Measurements from ENCODE around the gene TENM4. TPM values are rescaled to one million over a fixed set of nuclear protein-coding genes. Genes with fewer than 3 reads are reported as not detected.

Gene TENM4
- polyA plus RNA-seq, 2 of the 4 experiments (the other 2 are of a cell fraction): 0.06 to 0.31 TPM

DNA sequence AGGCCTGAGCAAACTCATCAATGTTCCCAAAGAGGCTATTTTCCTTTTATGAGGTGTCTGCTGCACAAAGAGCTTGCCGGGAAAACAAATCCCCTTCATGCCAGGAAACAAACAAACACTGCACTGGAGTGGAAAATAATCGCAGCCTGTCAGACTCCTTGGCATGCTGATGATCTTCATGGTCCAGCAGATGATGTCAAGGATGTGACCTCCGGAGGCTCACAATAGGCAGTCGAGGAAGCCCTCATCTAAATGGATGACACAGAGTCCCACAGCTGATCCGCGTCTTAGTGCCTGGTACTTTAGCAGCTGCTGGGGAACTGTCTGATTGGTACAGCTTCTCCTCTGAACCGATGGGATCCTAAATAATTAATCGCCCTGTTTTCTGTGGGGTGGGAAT lies 187.6 kb downstream of the TENM4 start:
- no peak for ATAC-seq
- POLR2A ChIA-PET: no interaction called here

DNA sequence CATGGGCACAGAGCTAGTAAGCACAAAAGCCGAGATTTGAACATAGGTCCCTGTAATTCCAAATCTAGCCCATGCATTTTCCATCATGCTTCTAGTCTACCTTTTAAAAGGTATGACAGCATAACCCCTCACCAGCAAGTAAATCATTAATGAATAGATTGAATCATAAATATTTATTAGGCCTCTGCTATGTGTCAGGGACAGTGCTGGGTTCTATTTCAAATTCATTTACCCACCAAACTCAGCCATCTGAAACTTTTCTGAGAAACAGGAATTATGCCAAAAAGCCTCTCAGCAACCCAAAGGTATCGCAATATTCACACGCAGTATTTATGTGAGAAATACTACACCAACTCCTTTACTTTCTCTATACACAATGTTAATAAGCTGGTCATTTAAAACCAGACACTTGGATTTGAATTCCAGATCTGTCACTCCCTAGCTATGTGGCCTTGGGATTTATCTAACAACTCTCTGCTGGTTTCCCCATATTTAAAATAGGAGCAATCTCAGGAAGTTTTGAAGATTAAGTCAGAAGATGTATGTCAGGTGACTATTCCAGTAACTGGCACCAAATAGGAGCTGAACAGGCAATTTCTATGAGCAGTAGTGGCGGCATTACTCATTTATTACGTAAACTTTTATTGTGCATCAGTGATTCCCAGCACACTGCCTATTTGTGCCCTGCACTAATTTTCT lies 191.4 kb downstream of the TENM4 start:
- no peak for ATAC-seq
- FAIRE-seq: no peak

More for the DNA sequence above, 187.6 kb downstream of the TENM4 start:
- TF ChIP-seq CEBPB (IDR thresholded peaks at IDR 0.05) (no peak), CHD2 (IDR thresholded peaks at IDR 0.05; ENCODE audit: low read length, partially characterized antibody) (no peak), RARB (CRISPR knock-in tag; IDR thresholded peaks at IDR 0.05) (no peak), KDM1A (IDR thresholded peaks at IDR 0.05; ENCODE audit: low read depth) (no peak), ZC3H11A (IDR thresholded peaks at IDR 0.05) (no peak), ZNF302 (CRISPR knock-in tag; IDR thresholded peaks at IDR 0.05) (no peak), RFX5 (IDR thresholded peaks at IDR 0.05) (no peak)
- TF ChIP-seq, protein P1, sequence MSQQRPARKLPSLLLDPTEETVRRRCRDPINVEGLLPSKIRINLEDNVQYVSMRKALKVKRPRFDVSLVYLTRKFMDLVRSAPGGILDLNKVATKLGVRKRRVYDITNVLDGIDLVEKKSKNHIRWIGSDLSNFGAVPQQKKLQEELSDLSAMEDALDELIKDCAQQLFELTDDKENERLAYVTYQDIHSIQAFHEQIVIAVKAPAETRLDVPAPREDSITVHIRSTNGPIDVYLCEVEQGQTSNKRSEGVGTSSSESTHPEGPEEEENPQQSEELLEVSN (IDR thresholded peaks at IDR 0.05; ENCODE audit: borderline replicate concordance, low read depth): no peak
- TF ChIP-seq, protein P2, sequence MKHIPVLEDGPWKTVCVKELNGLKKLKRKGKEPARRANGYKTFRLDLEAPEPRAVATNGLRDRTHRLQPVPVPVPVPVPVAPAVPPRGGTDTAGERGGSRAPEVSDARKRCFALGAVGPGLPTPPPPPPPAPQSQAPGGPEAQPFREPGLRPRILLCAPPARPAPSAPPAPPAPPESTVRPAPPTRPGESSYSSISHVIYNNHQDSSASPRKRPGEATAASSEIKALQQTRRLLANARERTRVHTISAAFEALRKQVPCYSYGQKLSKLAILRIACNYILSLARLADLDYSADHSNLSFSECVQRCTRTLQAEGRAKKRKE (CRISPR knock-in tag; IDR thresholded peaks at IDR 0.05; ENCODE audit: low read depth): no peak
- TF ChIP-seq, protein P3, sequence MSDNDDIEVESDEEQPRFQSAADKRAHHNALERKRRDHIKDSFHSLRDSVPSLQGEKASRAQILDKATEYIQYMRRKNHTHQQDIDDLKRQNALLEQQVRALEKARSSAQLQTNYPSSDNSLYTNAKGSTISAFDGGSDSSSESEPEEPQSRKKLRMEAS (IDR thresholded peaks at IDR 0.05): no peak
- Histone ChIP-seq H3K4me2 (no peak overlapping the region), H3K4me3 (no peak overlapping the region), H3K4me1 (peaks cover 11% of the 10 kb centered on the region), H3K9me3 (no peaks in the 10 kb centered on the region), H3K27ac (no peak overlapping the region)
- WGBS (ENCODE audit: missing lambda C conversion rate): 47% methylated on average over 8 of the region's 8 CpGs
- DNase-seq (ENCODE audit: low read depth in 1 of 2, low spot score in 1 of 2) (no peak), FAIRE-seq (no peak)
- CTCF ChIA-PET: interaction anchor here (1.6 kb wide), 1 partner anchor 9 kb away, joined by 4 read pairs; no protein-coding TSS in a partner anchor

DNA sequence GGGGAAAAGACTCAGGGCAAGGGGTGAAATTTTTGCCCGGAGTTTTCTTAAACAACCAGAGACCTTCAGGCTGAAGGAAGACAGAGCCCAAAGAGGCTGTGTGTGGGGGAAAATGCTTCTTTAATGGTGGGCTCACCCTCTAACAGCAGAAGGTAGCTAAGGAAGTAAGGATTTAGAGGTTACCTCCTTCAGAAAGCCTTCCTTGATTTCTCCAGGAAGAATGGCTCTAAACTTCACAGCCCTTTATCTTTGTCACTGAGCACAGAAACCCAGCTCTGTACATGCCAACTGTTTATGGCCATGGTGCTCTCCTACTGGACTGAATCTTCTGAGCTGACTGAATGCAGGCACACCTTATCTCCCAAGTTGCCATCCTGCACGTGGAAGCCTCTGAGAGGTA lies 196.0 kb downstream of the TENM4 start:
- POLR2A ChIA-PET: no interaction called here
- Histone ChIP-seq H3K4me3 (no peak overlapping the region), H3K27ac (peak overlapping the region; percentile 58 to 82), H3K9me3 (no peaks in the 10 kb centered on the region), H3K4me1 (peaks cover 39% of the 10 kb centered on the region), H3K4me2 (peak overlapping the region; percentile 78)
- TF ChIP-seq RCOR1 (IDR thresholded peaks at IDR 0.05; ENCODE audit: low read depth, low read length) (no peak), ZFP36 (IDR thresholded peaks at IDR 0.05; ENCODE audit: borderline replicate concordance, partially characterized antibody) (peak; percentile 85)
- FAIRE-seq: no peak
- DNase-seq (ENCODE audit: low read depth in 1 of 2, low spot score in 1 of 2): no peak
- ATAC-seq: peak; percentile 31 to 47; a peak in 5 of 6 replicates
- CTCF ChIA-PET: interaction anchor here (0.9 to 1.1 kb wide), 2 partner anchors 9 to 248 kb away, joined by 4 read pairs; no protein-coding TSS in a partner anchor
- 11% methylated on average over 2 of the region's 2 CpGs for WGBS (ENCODE audit: missing lambda C conversion rate)

More for the DNA sequence above, 191.4 kb downstream of the TENM4 start:
- Histone ChIP-seq H3K4me1 (peaks cover 22% of the 10 kb centered on the region), H3K4me2 (peak overlapping the region; percentile 33; the same call in 2 of the 3 replicates), H3K9me3 (no peaks in the 10 kb centered on the region), H3K27ac (no peak overlapping the region), H3K4me3 (no peak overlapping the region)
- ChIA-PET POLR2A (no interaction called here), CTCF (interaction anchor here (1.5 kb wide), 1 partner anchor 10 kb away, joined by 4 read pairs; no protein-coding TSS in a partner anchor)
- WGBS (ENCODE audit: missing lambda C conversion rate): 68% methylated on average over 5 of the region's 5 CpGs
- TF ChIP-seq MAFK (IDR thresholded peaks at IDR 0.05; ENCODE audit: partially characterized antibody): peak; percentile 19
- TF ChIP-seq, protein P4, sequence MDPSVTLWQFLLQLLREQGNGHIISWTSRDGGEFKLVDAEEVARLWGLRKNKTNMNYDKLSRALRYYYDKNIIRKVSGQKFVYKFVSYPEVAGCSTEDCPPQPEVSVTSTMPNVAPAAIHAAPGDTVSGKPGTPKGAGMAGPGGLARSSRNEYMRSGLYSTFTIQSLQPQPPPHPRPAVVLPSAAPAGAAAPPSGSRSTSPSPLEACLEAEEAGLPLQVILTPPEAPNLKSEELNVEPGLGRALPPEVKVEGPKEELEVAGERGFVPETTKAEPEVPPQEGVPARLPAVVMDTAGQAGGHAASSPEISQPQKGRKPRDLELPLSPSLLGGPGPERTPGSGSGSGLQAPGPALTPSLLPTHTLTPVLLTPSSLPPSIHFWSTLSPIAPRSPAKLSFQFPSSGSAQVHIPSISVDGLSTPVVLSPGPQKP (IDR thresholded peaks at IDR 0.05; ENCODE audit: low read depth, low read length): no peak
- DNase-seq (ENCODE audit: low read depth in 1 of 2, low spot score in 1 of 2): peak in 1 of 2 experiments; percentile 7

DNA sequence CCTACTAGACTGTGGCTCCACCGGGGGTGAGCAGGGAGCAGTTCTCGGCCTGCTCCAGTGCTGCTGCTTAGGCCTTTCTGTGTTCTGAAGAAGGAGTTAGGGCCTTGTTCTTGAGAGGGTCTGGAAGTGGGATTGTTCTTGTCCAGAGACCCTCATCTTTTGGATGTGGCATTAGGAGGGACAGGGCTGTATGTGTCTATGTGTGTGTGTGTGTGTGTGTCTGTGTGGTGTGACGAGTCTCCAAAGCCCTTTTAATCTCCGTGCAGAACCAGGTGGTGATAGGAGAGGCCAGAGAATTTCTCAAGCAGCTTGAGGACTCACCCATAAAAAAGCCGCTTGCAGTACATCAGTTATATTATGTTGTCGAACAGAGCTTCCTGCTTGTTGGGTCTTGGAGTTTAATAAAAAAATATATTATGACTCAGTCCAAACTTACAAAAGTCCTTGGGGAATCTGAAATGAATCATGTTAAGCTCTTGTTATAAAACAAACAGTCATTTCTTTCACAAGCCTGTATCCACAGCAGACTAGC lies 196.5 kb downstream of the TENM4 start:
- Histone ChIP-seq H3K9me3 (no peaks in the 10 kb centered on the region), H3K4me1 (peaks cover 34% of the 10 kb centered on the region), H3K4me2 (peak overlapping the region; percentile 78), H3K27ac (peak overlapping the region; percentile 73 to 87), H3K4me3 (no peak overlapping the region)
- ATAC-seq (peak; percentile 85 to 90), DNase-seq (ENCODE audit: low read depth in 1 of 2, low spot score in 1 of 2) (peak; percentile 71), FAIRE-seq (no peak)
- POLR2A ChIA-PET: no interaction called here
- WGBS (ENCODE audit: missing lambda C conversion rate): 32% methylated on average over 6 of the region's 6 CpGs
- CTCF ChIA-PET: interaction anchor here (0.9 to 1.5 kb wide), 3 partner anchors 10 to 248 kb away, joined by 3 to 4 read pairs (median 4); no protein-coding TSS in a partner anchor
- TF ChIP-seq, protein P5, sequence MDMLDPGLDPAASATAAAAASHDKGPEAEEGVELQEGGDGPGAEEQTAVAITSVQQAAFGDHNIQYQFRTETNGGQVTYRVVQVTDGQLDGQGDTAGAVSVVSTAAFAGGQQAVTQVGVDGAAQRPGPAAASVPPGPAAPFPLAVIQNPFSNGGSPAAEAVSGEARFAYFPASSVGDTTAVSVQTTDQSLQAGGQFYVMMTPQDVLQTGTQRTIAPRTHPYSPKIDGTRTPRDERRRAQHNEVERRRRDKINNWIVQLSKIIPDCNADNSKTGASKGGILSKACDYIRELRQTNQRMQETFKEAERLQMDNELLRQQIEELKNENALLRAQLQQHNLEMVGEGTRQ (IDR thresholded peaks at IDR 0.05): no peak
- TF ChIP-seq CEBPB (IDR thresholded peaks at IDR 0.05) (peak; percentile 69), SMC3 (IDR thresholded peaks at IDR 0.05) (peak; percentile 8; the same call in 1 of the 3 replicates), HOXB13 (CRISPR knock-in tag; IDR thresholded peaks at IDR 0.05; ENCODE audit: low read depth) (no peak), HOXB5 (CRISPR knock-in tag; IDR thresholded peaks at IDR 0.05) (no peak), HOXA7 (CRISPR knock-in tag; IDR thresholded peaks at IDR 0.05) (no peak), FOSL2 (IDR thresholded peaks at IDR 0.05) (peak; percentile 96), FOSL2 (CRISPR knock-in tag; IDR thresholded peaks at IDR 0.05) (peak; percentile 88), EP300 (IDR thresholded peaks at IDR 0.05) (peak; percentile 64 to 72; a peak in 3 of 5 replicates), RFX5 (IDR thresholded peaks at IDR 0.05) (no peak), MYC (IDR thresholded peaks at IDR 0.05; ENCODE audit: borderline replicate concordance, low read length) (0 out of 2 replicates have a peak, but pooled peaks have one; percentile 35), GATA3 (IDR thresholded peaks at IDR 0.05; ENCODE audit: borderline replicate concordance) (peak; percentile 51; the same call in 1 of the 2 replicates)
- TF ChIP-seq, protein P6, sequence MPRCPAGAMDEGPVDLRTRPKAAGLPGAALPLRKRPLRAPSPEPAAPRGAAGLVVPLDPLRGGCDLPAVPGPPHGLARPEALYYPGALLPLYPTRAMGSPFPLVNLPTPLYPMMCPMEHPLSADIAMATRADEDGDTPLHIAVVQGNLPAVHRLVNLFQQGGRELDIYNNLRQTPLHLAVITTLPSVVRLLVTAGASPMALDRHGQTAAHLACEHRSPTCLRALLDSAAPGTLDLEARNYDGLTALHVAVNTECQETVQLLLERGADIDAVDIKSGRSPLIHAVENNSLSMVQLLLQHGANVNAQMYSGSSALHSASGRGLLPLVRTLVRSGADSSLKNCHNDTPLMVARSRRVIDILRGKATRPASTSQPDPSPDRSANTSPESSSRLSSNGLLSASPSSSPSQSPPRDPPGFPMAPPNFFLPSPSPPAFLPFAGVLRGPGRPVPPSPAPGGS (IDR thresholded peaks at IDR 0.05): 0 out of 3 replicates have a peak, but pooled peaks have one; percentile 63
